Activated T-cell treated with anti-CD3 and anti-CD28 coated beads, Interleukin-2, amount 50 U/mL, for 1 hour (primary cell): ENCODE data around the gene MEPCE.
A peak's percentile ranks its signal among the peaks of the same experiment; 100 is the strongest.

ENCODE experiments used
- DNase-seq: peaks from one replicate; pipeline ENCODE4 v3.0.0-alpha.2; 2020

Gene MEPCE

DNA sequence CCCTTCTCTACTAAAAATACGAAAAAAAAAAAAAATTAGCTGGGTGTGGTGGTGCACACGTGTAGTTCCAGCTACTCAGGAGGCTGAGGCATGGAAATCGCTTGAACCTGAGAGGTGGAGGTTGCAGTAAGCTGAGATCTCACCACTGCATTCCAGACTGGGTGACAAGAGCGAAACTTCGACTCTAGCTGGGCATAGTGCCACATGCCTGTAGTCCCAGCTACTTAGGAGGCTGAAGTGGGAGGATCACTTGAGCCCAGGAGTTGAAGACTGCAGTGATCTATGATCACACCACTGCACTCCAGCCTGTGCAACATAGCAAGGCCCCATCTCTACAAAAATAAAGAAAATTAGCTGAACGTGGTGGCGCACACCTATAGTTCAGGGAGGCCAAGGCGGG is 35.7 kb downstream of the MEPCE start:
- DNase-seq, result no peak

DNA sequence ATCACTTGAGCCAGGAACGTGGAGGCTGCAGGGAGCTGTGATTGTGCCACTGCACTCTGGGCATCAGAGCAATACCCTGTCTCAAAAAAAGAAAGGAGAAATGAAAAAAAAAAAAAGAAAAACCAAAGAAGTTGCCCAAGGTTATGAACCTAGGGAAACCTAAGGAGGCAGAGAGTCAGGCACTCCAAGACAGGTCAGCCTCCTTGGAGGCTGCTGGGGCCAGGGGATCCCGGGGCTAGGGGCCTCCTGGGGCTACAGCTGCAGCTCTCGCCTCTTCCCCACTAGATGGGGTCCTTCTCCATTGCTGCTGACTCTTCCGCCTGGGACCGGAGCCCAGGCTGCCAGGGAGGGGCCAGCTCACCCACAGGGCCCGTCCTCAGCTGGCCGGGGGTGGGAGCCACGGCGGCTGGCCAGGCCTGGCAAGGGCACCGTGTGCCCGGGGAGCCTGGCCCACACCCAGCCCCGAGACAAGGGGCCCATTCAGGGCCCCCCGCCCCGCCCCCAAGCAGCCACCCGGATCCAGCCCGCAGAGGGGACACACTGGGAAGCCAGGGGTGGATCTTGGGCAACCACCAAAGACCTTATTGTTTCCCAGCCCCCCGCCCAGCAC is 36.2 kb downstream of the MEPCE start:
- DNase-seq, result no peak

DNA sequence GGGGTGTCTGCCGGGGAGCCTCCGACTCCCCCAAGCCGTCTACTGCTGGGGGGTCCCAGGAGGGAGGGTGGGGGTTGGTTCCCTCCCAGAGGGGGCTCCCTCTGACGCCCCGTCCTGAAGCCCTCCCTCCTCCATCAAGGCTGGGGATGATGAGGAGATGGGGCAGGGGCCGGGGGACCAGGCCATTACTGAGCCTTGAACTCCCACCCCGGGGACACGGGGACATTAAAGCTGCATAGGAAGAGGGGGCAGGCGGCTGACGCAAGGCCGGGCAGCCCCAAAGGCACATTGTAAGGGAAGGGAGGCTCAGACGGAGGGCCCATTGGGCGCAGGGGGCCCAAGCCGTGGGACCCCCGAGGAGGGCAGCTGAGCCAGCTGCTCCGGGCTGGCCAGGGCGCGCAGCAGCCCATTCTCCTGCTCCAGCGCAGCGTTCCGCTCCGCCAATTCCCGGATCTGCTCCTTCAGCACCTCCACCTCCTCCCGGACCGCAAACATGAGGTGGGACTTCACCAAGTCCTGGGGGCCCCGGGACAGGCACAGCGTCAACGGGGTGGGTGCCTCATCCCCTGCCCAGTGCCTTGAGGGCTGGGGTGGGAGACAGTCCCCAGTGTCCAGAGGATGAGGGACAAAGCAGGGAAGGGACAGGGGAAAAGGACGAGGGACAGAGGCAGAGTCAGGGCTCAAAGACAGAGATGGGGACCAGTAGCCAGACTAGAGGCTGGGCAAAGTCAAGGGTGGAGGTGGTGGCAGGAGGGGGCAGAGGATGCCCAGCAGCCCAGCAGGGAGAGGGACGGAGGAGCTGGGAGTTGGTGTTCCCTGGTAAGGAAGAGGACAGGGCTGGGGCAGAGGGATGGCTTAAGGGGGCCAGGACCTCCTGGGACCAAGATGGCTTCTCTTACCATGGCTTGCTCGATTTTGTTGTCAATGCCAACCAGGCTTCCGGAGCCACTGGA is 37.3 kb downstream of the MEPCE start:
- no peak for DNase-seq

DNA sequence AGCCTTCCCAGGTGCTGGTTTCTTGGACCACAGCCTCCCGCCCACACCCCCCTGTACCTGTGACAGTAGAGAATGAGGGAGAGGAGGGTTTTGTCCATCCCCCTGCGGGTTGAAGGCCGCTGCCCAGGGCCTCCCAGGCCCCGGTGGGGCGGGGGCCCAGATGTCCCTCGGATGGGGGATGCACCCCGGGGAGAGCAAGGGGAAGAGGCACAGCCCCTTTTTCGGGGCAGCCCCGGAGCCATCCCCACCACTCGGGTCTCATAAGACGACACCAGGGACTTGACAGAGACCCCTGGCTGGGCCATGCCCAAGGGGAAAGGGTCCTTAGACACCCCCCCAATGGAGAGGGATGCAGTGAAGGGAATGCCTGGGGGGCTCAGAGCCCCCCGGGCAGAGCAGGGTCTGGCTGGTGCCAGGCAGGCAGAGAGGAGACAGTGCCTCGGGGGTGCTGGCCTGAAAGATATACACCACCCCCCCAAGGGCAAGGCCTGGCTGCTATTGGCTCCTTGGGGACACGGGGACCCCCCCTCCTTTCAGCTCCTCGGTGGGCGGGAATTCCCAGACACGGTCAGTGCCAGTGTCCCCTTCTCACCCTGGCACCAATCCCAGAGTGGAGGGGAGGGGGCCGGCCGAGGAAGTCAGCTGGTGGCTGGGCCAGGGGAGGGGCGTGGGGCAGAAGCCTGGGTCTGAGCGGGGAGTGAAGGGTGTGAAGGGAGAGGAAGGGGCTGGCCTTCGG is 38.2 kb downstream of the MEPCE start:
- no peak for DNase-seq

DNA sequence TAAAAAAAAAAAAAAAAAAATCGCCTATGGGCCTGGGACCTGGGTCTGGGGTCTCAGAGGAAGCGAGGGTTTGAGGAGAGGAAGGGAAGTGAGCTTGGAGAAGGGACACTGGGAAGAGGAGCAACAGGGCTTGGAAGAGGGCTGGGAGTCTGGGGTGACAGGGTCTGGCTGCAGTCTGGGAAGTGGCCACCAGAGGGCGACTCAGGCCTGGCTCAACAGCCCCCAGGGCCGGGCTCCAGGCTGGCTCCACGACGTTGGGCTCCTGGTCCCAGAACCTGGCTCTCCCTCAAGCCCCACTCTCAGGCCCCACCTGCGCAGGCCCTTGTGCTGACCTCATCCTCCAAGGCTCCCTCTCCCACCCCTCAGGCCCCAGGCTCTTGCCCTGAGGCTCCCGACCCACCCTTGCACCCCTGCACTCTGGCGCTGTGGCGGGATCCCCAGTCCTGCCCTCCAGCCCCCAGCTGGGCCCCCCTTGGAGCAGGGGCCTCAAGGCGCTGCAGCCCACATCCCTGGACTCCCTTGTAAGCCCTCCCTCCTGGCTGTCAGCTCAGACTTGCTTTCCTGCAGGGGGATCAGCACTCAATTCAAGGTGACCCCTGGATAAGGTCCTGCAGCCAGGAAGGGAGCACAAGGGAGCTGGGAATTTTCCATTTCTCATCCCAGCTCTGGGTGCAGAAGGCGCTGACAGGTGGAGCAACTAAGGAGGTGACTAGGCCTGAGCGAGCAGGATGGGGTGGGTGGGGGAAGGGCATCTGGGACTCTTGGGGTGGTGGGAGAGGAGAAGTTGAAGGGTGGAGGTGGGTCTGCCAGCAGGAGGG is 39.8 kb downstream of the MEPCE start:
- DNase-seq, result peak; percentile 90

DNA sequence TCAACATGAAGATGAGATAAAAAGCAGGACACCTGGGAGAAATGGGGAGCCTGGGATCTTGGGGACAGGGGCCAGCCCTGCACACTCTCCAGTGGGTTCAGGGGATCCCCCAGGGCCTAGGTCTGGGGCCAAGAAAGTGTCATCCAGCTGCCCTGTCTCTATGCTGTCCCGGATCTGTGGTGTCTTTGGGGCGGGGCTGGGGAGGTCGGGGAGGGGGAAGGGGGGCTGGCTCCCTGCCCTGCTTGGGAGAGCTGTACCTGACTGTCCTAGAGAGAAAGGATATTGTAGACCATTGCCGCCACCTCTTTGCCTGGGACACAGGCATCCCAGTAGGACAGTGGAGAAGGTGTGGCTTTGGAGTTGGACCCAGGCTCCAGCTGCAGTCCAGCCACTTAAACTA is 41.4 kb downstream of the MEPCE start:
- no peak for DNase-seq

DNA sequence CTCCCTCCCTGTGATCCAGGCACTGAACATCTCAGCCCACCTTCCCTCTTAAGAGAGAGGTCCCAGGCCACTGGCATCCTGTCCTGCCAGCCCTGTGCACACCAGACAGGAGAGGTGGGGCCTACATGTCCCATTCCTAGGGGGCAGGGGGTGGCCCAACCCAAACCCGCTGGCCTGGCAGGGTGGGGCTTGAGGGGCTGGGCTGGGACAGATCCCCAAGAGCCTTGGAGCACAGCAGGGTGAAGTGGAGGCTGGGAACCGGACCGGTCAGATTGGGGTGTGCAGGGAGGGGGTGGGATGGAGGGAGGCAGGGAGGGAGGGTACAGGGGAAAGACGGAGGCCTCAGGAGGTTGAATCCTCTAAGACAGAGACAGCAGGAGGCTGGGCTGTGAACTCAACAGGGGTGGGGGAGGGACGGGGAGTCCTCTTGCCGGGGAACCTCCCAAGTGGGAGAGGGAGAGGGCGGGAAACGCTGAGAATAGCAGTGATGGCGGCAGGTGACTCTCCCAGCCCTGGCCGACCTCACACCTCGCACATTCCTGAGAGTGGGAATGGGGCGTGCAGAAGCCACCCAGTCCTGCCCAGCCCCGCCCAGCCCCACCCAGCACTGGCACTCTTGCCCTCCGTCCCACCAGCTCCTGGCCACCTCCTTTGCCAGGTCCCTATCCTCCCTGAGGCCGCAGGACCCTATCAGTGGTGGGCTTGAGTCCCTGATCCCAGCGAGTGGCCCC is 42.7 kb downstream of the MEPCE start:
- DNase-seq, result no peak

DNA sequence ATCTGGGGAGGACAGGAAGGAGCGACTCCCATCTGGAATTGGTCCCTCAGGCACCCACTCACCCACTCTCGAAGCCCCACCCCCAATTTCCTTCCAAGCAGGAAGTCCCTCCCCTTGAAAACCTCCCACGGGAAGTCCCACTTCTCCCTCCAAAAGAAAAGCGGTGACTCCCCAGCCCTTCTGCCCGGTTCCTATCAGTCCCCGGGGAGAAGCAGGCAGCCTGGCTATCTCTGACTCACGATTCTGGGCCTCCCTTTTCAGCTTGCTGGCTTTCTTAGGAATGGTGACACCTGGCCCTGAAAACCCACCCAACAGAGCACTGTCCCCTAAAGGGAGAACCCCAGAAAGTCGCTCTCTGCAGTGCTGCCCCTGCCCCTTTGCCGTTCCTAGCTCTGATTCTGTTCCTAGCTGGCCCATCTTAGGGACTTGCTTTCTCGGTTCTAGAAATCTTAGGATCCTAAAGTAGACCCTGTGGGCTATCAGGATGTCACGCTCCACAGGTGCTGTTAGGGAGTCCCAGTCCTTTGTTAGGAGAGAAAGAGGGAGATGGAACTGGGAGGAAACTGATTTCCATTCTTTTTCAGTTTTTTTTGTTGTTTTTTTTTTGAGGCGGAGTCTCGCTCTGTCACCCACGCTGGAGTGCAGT is 43.3 kb downstream of the MEPCE start:
- DNase-seq, result no peak

DNA sequence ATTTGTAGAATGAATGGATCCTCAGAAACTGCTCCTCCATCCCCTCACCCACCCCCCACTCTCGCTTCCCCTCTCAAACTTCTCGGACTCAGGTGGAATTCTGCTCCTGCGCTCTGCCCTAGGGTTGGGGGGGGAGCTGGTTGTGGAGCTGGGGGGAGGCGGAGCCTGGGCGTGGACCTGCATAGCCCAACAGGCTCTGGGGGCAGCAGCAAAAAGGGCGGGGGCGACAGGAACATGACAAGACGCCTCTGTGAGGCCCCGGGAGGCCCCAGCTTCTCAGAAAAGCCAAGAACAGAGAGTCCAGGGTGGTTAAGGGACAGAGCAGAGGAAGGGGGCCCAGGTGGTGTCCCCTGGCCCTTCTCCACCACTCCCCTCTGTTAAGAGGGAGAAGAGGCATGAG is 45.9 kb downstream of the MEPCE start:
- no peak for DNase-seq

DNA sequence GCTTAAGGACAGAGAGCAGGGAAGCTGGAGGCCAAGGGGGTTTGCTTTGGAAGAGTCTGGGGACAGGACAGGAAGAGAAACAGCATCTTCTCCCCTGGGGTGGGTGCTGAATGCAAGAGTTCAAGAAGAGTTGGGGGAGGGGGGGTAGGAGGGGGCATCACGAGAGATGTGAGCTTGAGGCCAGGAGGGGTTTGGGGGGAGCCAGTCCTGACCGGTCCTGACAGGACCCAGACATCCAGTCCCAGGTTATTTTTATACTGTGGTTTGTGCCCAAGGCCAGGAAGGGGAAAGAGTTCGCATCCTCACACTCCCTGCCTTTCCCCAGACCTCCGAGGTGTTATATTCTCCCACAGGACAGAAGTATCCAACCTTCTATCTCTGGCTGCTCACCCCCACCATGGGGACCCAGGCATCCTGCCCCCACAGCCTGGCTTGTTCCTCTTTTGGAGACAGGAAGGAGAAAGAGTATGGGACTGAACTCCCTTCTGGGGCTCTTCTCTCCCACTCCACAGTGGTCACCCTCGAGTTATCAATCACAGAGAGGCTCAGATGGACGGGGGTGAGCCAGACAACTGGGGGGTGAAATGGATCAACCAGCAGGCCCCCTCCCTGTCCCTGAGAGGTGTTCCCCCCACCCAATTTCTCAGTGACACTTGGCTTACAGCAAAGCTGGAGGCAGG is 46.6 kb downstream of the MEPCE start:
- DNase-seq, result no peak

DNA sequence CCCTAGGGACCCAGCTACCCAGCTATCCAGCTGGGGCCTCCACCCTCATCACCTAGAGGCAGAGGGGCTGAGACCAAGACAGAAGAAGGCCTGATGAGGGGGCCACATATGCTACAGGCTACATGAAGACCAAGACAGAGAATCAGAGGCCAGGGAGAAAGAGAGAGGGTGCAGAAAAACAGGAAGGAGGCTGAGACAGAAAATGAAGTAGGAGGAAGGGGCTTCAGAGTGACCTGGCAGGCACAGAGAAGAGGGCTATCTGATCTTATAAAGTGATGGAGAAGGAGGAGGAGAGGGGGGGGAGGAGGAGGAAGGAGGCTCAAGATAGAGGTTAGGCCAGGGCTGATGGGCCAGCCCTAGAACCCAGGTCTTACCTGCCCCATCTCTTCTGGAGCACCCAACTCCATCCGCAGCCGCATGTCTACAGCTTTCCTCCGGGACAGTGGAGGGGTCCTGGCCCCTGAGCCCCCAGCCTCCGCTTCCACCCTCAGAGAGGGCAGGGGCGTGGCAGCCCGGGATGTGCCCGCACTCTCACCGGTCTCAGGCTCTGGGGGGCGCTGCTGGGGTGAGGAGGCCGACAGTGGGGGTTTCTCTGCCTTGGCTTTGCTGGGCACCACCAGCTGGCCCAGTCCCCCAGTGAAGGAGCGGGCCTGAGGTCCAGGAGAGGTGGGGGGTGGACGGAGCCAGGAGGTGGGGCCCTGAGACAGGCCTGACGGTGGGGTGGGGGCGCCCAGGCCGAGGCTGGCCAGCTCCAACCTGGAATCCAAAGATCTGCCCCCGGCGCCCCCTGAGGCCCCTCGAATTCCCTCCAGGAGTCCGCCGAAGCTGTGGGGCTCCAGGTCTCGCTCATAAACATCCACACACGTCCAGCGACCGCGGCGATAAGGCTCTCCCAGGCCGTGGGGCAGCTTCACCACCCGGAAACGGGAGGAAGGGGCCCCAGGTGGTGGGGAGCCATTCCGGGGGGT is 47.6 kb downstream of the MEPCE start:
- DNase-seq, result peak; percentile 56

DNA sequence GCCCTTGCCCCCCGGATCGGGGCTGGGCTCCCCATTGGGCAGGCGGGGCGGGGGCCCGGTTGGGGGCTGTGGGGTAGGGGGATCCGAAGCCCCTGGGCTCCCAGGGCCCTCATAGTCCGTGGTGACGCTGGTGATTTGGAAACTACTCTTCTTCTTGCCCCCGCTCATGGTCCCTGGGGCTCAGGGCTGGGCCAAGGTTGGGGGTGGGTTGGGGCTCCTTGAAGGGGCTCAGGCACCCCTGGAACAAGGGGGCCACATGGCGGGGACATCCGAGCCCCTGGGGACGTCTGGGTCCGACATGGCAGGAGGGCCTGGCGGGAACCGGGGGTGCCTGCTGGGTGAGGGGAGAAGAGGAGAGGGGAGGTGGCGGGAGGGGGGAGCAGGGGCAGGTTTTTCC is 48.2 kb downstream of the MEPCE start:
- DNase-seq, result peak; percentile 33

DNA sequence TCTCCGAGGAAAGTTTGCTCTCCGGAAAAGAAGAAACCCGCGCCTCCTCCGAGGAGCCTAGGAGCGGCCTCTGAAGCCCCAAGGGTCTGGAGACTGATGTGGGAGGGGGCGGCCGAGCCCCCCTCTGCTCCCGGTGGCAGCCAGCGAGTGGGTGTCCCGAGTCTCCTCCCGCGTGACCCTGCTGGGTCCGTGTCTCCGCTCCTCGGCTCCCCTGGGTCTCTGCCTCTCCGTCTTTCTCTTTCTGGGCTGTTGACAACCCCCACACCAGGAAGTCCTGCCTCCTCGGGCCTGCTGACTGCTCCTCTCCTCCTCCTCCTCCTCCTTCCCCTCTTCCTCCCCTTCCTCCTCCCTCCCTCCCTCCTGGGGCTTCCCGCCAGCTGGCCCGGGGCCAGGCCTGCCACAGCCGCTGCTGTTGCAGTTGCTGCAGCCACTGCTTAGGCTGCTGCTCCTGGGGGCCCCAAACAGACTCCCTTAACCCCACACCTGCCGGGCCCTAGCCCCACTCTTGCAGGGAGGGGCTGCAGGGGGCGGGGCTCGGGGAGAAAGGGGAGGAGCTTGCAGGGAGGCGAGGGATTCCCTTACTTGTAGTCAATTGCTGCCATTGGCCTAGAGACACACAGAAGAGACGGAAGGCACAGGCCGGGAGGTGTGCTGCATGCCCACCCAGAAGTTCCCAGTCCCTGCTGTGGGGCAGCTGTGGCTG is 49.5 kb downstream of the MEPCE start, which contains the start of gene TSC22D4:
TSS of gene TSC22D4 (minus strand) at position 257 of the 703 bp plus-strand sequence. CDS start 1,176 bp downstream, outside the sequence.
- DNase-seq, result peak; percentile 92

DNA sequence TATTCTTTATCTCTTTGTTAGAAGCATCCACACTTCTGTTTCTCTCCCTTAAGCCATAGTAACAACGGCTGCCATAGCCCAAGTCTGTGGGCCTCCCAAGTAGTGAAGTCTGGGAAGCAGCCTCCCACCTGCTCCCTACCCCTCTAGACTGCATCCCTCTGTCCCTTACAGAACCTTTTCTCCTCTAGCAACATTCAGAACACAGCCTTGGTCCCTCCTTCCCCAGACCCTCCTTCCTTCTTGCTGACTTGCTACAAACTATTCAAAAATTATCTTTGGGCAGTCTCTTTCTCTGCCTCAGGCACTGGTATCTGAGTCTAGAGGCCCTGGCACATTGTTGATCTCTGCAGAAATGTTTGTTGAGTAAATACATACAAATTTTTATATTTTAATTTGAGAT is 51.8 kb downstream of the MEPCE start:
- no peak for DNase-seq

DNA sequence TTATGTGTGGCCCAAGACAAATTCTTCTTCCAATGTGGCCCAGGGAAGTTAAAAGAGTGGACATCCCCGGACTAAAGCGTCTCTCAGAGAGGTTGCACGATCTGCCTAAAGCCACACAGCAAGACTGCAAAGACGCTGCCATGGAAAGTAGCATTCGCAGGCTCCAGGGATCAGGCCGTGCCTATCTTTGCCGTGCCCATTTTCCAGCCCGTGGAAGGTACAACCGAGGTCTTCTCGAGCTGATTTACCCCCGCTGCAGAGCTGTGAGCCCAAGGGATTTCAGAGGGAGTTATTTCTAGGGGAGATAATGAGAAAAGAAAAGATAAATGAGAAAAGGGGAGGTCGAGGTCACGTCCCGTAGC is 53.1 kb downstream of the MEPCE start:
- no peak for DNase-seq

DNA sequence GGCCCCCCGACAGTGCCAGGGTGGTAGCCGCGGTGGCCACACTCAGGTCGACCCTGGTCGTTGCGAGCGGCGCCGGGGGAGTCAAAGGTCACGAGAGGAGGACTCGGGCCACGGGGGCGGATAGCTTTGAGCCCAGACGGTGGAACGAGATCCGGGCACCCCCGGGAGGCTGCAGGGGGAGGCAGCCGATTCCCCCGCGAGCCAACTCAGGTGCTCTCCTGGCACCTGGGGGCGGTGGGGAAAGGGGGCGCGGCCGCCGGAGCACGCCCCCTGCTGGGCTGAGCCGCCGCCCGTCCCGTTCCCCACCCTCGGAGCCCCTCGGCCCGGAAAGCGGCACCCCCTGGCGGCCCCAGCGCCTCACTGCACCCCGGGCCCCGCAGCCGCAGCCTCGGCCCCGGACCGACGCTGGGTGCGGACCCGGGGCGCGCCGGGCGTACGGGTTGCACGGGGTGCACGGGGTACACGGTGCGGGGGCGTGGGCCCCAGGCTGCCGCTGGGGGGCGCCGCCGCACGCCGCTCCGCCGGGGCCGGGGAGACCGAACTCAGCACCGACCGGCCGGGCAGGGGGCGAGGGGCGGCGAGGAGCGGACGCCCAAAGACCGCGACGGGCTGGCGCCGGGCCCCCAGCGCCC is 53.6 kb downstream of the MEPCE start:
- peak; percentile 92 for DNase-seq
